GF-D8 (cell line): Measurements from ENCODE around the gene SCIN.
"Not testable (repeated sequence)": the region's sequence is repeated elsewhere in the genome, so short reads cannot be mapped to it uniquely, and the experiment has no call there.

Source experiments
- DNase-seq: peaks from one replicate; lab custom pipeline; 2025; lab: John Stamatoyannopoulos, UW

The SCIN gene

GRCh38 chr7:12570534-12571461, at the start of gene SCIN:
TSS of gene SCIN (plus strand) at chr7:12570720. CDS start at chr7:12570787, 67 bp downstream.
- DNase-seq, result no peak

- peak; percentile 25 for DNase-seq
Measured at GRCh38 chr7:12524794-12525386, 45.6 kb upstream of the SCIN start.

- not testable (repeated sequence) for DNase-seq
Measured at GRCh38 chr7:12526693-12527092, 43.8 kb upstream of the SCIN start.

GRCh38 chr7:12527670-12528069, 42.9 kb upstream of the SCIN start:
- not testable (repeated sequence) for DNase-seq

DNA sequence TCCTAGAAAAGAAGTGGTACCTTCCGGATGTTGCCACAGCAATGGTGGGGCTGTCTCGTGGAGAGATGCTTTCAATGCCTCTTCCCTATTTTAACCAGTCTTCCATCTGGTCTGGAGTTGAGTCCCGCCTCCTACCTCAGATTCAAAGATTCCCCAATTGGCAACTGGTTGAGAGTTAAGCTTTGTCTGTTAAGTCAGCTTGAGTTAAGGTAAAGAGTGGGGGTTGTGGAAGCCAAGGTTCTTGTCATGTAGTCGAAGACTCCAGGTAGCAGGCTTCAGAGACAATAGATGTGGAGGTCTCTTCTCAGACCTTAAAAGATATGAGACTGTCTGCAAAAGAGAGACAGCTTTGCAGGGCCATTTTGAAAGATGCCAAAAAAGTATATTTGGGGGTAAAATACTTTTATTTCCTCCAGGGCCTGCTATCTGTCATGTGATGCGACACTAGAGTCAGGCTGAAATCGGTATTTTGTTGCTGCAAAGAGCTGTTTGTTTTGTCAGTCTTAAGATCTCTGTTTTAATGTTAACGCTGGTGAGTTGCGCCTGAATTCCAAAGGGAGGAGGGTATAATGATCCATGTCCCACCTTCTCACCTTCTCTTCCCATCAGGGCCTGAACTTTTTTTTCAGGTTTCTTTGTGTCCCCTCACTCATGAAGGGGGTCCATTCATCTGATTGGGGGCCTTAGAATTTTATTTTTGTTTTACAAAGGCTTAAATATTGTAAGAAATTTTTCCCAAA, 40.4 kb upstream of the SCIN start:
- DNase-seq, result no peak

DNA sequence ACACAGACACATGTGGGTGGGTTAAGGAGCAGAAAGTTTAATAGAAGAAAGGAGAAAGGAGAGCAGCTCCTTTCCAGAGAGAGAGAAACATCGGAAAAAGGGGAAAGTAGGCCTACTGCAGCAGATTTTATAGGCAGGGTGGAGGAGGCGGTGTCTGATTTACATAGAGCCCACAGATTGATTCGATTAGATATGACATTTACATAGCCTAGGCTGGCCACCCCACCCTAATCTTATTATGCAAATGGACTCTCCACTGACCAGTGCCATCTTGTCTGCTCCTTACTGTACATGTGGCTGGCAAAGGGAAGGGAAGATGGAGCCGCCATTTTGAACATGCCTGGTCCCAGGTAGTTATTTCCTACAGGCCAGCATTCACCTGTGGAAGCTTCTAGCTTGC, 38.7 kb upstream of the SCIN start:
- DNase-seq, result no peak

DNA sequence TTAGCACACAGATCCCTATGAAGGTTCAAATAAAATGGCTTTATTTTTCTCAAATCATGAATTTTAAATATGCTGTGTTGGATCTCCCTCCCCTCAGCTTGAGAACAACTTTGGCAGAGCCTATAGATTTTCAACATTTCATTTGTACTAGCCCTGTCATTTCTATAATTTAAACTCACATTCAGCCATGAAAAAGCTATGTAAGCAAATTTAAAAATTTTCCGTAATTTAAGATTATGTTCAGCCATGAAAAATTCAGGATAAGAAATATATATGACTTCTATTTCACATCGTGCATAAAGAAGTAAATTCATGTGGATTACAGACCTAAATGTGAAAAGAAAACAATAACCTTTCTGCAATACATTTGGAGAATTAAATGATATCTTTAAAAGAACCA, 36.5 kb upstream of the SCIN start:
- no peak for DNase-seq

GRCh38 chr7:12539681-12540080, 30.8 kb upstream of the SCIN start:
- no peak for DNase-seq

DNA sequence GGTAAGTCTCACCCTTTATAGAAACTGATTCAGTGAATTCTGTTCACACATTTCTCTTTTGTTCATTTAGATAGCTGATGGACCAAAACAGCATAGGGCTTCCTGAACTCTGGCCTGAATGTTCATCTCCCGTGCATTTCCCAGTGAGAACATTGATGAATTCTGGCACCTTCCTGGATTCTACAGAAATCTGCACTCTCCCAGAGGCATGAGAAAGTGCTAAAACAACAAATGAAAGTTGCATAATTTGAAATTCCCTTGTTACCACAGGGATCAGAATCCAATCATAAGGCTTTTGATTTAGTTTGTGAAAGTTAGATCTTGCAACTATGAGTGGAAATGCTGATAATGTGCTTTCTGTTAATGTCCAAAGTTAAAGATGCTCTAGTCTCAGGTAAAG, 29.7 kb upstream of the SCIN start:
- DNase-seq, result no peak

GRCh38 chr7:12543586-12543985, 26.9 kb upstream of the SCIN start:
- DNase-seq, result no peak

DNA sequence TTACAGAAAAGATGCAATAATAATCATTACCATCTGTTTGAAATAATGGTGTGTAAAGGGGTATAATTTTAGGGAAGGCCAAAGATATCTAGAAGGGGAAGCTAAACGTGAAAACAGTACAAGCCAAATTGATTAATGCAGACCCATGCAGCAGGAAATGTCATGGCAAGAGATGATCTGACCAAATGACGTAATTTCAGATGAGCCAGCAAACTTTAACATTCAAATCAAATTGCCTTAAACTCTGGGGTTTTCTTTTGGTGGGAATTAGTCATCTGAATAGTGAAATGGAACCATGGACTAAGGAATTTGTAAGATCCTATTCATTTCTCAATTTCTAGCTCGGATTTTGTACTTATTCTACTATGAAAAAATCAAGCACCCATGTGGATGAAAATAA, 21.4 kb upstream of the SCIN start:
- no peak for DNase-seq

DNA sequence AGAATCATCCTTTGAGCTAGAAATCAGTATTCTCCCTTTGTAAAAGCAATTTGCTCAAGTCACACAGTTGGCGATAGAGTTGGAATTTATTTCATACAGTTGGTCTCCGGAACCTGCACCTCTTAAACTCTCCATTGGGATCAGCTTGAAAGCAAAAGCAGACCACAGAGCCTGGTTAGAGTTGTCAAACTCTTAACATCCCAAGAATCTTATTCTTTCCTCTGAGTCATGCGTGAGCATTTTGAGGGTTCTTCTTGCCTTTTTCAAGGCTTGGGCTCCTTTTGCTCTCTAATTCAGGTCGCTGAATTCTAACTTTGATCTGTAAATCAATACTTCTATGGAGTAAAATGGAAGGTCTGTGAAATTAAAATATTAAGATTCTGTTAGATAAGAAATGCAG, 19.6 kb upstream of the SCIN start:
- no peak for DNase-seq

DNA sequence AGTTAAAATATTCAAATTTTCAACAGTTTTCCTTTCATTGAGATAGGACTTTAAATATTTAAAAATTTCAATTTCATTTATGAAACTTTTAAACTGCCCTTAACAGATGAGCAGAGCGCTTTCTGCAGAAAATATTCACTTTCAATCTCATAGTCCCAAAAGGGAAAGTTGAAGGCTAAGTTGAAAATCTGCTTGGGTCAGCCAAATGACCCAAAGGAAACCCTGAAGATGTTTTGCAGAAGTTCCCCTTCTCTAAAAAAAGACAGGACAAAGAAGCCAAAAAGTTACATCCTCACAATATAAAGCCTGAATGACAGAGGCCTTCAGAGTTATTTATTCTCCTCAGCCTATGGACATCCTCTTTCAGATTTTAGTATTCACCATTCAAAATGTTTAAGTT, 17.6 kb upstream of the SCIN start:
- DNase-seq, result no peak

DNA sequence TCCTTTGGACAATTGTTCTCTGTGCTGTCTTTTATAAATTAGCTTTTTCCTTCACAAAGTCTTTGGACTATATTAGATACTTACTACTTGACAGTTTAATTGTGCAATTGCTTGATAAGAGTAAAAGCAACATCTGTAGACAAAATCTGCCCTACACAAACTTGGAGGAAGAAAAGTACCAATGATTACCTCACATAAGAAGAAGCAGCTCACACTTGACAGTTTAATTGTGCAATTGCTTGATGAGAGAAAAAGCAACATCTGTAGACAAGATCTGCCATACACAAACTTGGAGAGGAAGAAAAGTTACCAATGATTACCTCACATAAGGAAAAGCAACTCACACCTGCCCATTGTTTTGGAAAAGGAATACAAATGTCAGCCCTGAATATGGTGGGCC, 17.1 kb upstream of the SCIN start:
- no peak for DNase-seq

DNA sequence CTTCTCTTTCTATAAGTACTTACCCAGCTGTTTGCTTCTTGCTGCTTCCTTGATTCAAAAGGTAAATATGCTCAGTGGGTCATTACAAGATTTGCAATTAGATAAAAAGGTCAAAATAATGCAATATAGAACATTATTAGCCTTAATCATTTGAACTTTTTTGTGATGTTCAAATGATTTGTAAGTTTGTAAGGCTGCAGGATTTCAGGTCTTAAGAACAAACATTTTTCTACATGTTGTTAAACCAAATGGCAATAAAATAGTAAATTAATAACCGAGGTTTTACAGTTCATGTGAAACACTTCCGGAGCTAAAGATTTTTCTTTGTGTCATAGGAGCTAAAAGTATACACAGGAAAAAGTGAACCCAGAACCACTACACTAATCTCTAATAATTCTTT, 16.2 kb upstream of the SCIN start:
- no peak for DNase-seq

GRCh38 chr7:12554872-12555271, 15.6 kb upstream of the SCIN start:
- DNase-seq, result no peak

GRCh38 chr7:12555695-12556094, 14.8 kb upstream of the SCIN start:
- DNase-seq, result not testable (repeated sequence)

- not testable (repeated sequence) for DNase-seq
Measured at GRCh38 chr7:12556139-12556792, 14.3 kb upstream of the SCIN start.

GRCh38 chr7:12557282-12557681, 13.2 kb upstream of the SCIN start:
- DNase-seq, result no peak

GRCh38 chr7:12564996-12565764, 5.3 kb upstream of the SCIN start:
- no peak for DNase-seq

DNA sequence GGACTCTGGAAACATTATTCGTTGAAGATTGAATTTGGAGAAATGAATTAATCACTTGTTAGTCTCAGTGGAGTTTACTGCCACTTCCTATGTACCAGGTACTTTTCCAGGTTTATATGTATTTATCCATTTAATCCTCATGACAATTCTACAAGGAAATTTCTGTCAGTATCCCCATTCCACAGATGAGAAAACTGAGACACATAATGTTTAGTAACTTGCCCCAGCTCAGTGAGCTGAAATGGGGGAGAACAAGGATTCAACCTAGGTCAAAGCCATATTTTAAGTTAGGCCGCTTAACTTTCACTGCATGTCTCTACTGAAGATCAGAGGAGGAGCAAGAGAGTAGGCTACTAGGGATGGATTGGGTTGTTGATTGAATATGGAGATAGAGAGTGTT, 4.6 kb upstream of the SCIN start:
- no peak for DNase-seq

DNA sequence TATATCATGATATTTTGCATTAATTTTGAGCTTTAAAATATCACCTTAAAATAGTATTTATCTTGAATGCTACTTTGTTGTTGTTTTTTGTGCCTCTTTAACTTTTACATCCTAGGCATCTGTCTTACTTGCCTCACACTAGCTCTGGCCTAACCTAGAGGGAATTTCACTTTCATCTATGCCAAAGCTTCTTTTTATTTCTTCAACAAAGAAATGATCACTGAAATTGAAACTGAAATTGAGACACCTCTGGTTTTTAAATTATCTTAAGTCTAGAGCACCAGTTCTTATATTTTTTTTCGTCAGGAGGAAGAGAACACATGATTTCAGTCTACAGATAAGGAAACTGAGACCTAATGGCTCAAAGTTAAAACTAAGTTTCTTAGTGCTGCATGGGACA, 3.5 kb upstream of the SCIN start:
- DNase-seq, result no peak
